Upper lobe of right lung (tissue), 1 donor: ENCODE measurements around the gene RHCG. TPM values are rescaled to one million over a fixed set of nuclear protein-coding genes. Genes with fewer than 3 reads are reported as not detected.

Source experiments
- ATAC-seq: fragments of 200-7000 bp; cut with Tn5 transposase; one replicate; pipeline ENCODE4 v1.9.1; 2020; ENCODE audit warnings: mild to moderate bottlenecking, moderate library complexity
- DNase-seq: peaks from one replicate; pipeline ENCODE4 v3.0.0-alpha.2; 2020
- H3K27ac ChIP-seq: fragments of 200-600 bp; one replicate; pipeline ENCODE4 v1.8.0; 2022
- H3K27me3 ChIP-seq: fragments of 200-600 bp; one replicate; pipeline ENCODE4 v1.8.0; 2022; ENCODE audit warnings: mild to moderate bottlenecking
- H3K36me3 ChIP-seq: fragments of 200-600 bp; one replicate; pipeline ENCODE4 v1.8.0; 2022
- H3K4me1 ChIP-seq: fragments of 200-600 bp; one replicate; pipeline ENCODE4 v1.8.0; 2022
- H3K4me3 ChIP-seq: fragments of 200-600 bp; one replicate; pipeline ENCODE4 v1.8.0; 2022; ENCODE audit warnings: mild to moderate bottlenecking
- H3K9me3 ChIP-seq: fragments of 200-600 bp; one replicate; pipeline ENCODE4 v1.8.0; 2022
- CTCF ChIP-seq: fragments of 200-600 bp; IDR thresholded peaks from one replicate; pipeline ENCODE4 v1.8.0; 2022; ENCODE audit warnings: antibody characterized with exemption
- intact Hi-C: fragments of 100-400 bp; cut with DNase I; formaldehyde crosslinking; loops from one replicate; pipeline ENCODE4 v1.11.0; 2022
- total RNA-seq: library from RNA; stranded (reverse); fragmentation: NEBNext Ultra II Directional; extraction: Animal tissue kit (Norgen Biotek cat#: 25700); gene quantifications from one replicate; pipeline ENCODE4 v1.2.1, GENCODE V29; 2021
- donor health status: DM: no; HTN: yes; CAD: no; lungs with severe emphysema.

Gene RHCG
- total RNA-seq, 1 donor from 2014 or later, result not detected

- Histone ChIP-seq H3K4me3 (no peak overlapping the region), H3K36me3 (no peaks in the 10 kb centered on the region), H3K27ac (no peak overlapping the region), H3K9me3 (no peaks in the 10 kb centered on the region), H3K4me1 (no peaks in the 10 kb centered on the region), H3K27me3 (peaks cover 27% of the 10 kb centered on the region)
- ATAC-seq (no peak), DNase-seq (no peak)
- TF ChIP-seq CTCF, result no peak
- intact Hi-C loops, result no loop called here
Observed at GRCh38 chr15:89502867-89503595, 6.6 kb upstream of the RHCG start.

- H3K9me3 ChIP-seq, result no peaks in the 10 kb centered on the region
- intact Hi-C loops, result no loop called here
- no peak overlapping the region for H3K4me3 ChIP-seq
- no peak overlapping the region for H3K27ac ChIP-seq
- ATAC-seq (no peak), DNase-seq (no peak)
- peaks cover 37% of the 10 kb centered on the region for H3K27me3 ChIP-seq
- H3K4me1 ChIP-seq, result no peaks in the 10 kb centered on the region
- TF ChIP-seq CTCF, result no peak
- no peaks in the 10 kb centered on the region for H3K36me3 ChIP-seq
Observed at GRCh38 chr15:89501646-89502045, 5.3 kb upstream of the RHCG start.

GRCh38 chr15:89500397-89501270 is 4.3 kb upstream of the RHCG start:
- Histone ChIP-seq H3K27me3 (peaks cover 47% of the 10 kb centered on the region), H3K9me3 (no peaks in the 10 kb centered on the region), H3K27ac (no peak overlapping the region), H3K4me3 (no peak overlapping the region), H3K4me1 (no peaks in the 10 kb centered on the region), H3K36me3 (no peaks in the 10 kb centered on the region)
- ATAC-seq (no peak), DNase-seq (no peak)
- no peak for TF ChIP-seq CTCF
- intact Hi-C loops, result no loop called here

- Histone ChIP-seq H3K27ac (no peak overlapping the region), H3K9me3 (no peaks in the 10 kb centered on the region), H3K36me3 (no peaks in the 10 kb centered on the region), H3K4me1 (no peaks in the 10 kb centered on the region), H3K4me3 (no peak overlapping the region), H3K27me3 (peaks cover 62% of the 10 kb centered on the region)
- intact Hi-C loops, result no loop called here
- DNase-seq, result no peak
- no peak for ATAC-seq
- no peak for TF ChIP-seq CTCF
Observed at GRCh38 chr15:89499156-89499555, 2.8 kb upstream of the RHCG start.

GRCh38 chr15:89498574-89498906 is 2.2 kb upstream of the RHCG start:
- no peak for TF ChIP-seq CTCF
- no peaks in the 10 kb centered on the region for H3K9me3 ChIP-seq
- ATAC-seq (no peak), DNase-seq (no peak)
- H3K27ac ChIP-seq, result no peak overlapping the region
- H3K36me3 ChIP-seq, result no peaks in the 10 kb centered on the region
- no peaks in the 10 kb centered on the region for H3K4me1 ChIP-seq
- intact Hi-C loops, result no loop called here
- peaks cover 64% of the 10 kb centered on the region for H3K27me3 ChIP-seq
- H3K4me3 ChIP-seq, result no peak overlapping the region
